HEK293 (cell line): ENCODE results near the gene EBF3.

Source experiments
- MEIS1 ChIP-seq: sonication (generic); formaldehyde crosslinking; IDR thresholded peaks from 2 replicates; pipeline ENCODE4 v1.8.1; 2022; ENCODE audit warnings: missing genetic modification reagents, mild to moderate bottlenecking, borderline replicate concordance
- ZBTB1 ChIP-seq: fragments of 450-650 bp; formaldehyde crosslinking; IDR thresholded peaks from 2 replicates; pipeline ENCODE4 v1.5.1; 2016; ENCODE audit warnings: missing biosample characterization, missing genetic modification characterization
- ZBTB7A ChIP-seq: fragments of 450-650 bp; formaldehyde crosslinking; IDR thresholded peaks from 2 replicates; pipeline ENCODE4 v1.5.1; 2016; ENCODE audit warnings: low read depth, missing biosample characterization, missing genetic modification characterization
- ZFP69B ChIP-seq: fragments of 450-650 bp; formaldehyde crosslinking; IDR thresholded peaks from 2 replicates; pipeline ENCODE4 v1.5.1; 2016; ENCODE audit warnings: missing biosample characterization, missing genetic modification characterization
- ZNF174 ChIP-seq: fragments of 450-650 bp; formaldehyde crosslinking; IDR thresholded peaks from 2 replicates; pipeline ENCODE4 v1.5.0; 2017; ENCODE audit warnings: missing biosample characterization, mild to moderate bottlenecking, missing genetic modification characterization
- ZNF24 ChIP-seq: fragments of 450-650 bp; formaldehyde crosslinking; IDR thresholded peaks from 2 replicates; pipeline ENCODE4 v1.5.1; 2016; ENCODE audit warnings: missing biosample characterization, missing genetic modification characterization
- ZNF274 ChIP-seq, 2 experiments: fragments of 200-500 bp in 1 of 2; fragments of 450-650 bp in 1 of 2; sonication (Bioruptor generic) in 1 of 2; formaldehyde crosslinking in 1 of 2; IDR thresholded peaks; 2 replicates each; pipeline versions ENCODE4 v1.5.1 to v1.6.1; 2014 to 2016; ENCODE audit warnings: borderline replicate concordance in 1 of 2, inconsistent platforms in 1 of 2, low read length in 1 of 2, missing biosample characterization in 1 of 2, missing genetic modification characterization in 1 of 2
- ZNF501 ChIP-seq: fragments of 450-650 bp; formaldehyde crosslinking; IDR thresholded peaks from 2 replicates; pipeline ENCODE4 v1.5.1; 2016; ENCODE audit warnings: missing biosample characterization, missing genetic modification characterization
- TF ChIP-seq, protein P1 (sequence below): fragments of 450-650 bp; formaldehyde crosslinking; IDR thresholded peaks from 2 replicates; pipeline ENCODE4 v1.5.1; 2016; ENCODE audit warnings: missing biosample characterization, missing genetic modification characterization
- TF ChIP-seq, protein P2 (sequence below): fragments of 450-650 bp; formaldehyde crosslinking; IDR thresholded peaks from 2 replicates; pipeline ENCODE4 v1.5.1; 2016; ENCODE audit warnings: missing biosample characterization, missing genetic modification characterization
- TF ChIP-seq, protein P3 (sequence below): sonication (generic); formaldehyde crosslinking; IDR thresholded peaks from 2 replicates; pipeline ENCODE4 v1.8.1; 2022; ENCODE audit warnings: mild to moderate bottlenecking, moderate library complexity, missing genetic modification reagents
- TF ChIP-seq, protein P4 (sequence below): fragments of 450-650 bp; formaldehyde crosslinking; IDR thresholded peaks from 2 replicates; pipeline ENCODE4 v1.5.1; 2016; ENCODE audit warnings: missing biosample characterization, missing genetic modification characterization, low read depth
- TF ChIP-seq, protein P5 (sequence below): fragments of 450-650 bp; formaldehyde crosslinking; IDR thresholded peaks from 2 replicates; pipeline ENCODE4 v1.5.1; 2016; ENCODE audit warnings: missing biosample characterization, missing genetic modification characterization

DNA sequence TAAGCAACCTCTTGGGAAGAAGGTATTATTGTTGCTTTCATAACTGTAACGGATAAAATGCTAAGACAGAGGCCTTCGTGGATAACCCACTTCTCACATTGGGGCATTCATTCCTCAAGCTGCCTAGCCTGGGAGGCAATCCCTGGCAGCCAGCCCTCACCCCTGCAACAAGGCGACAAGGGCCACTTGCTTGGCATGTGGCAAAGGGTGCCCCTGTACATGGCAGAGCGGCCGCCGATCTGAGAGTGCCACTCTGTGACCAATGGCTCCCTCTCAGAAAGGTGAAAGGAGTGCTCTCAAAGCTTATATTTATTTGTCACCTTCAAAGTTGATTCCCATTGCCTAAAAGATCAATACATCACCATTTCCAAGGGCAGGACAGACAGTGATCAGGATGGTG is 31.9 kb downstream of the EBF3 start:
- TF ChIP-seq ZNF501 (tag by site-specific recombination) (no peak), ZBTB1 (no peak), ZFP69B (no peak), ZNF274 (IDR thresholded peaks at IDR 0.05; ENCODE audit: low read length) (no peak), ZNF274 (tag by site-specific recombination; IDR thresholded peaks at IDR 0.05; ENCODE audit: borderline replicate concordance) (no peak), ZNF24 (tag by site-specific recombination) (no peak), MEIS1 (CRISPR knock-in tag) (no peak), ZBTB7A (tag by site-specific recombination) (no peak), ZNF174 (no peak)
- TF ChIP-seq, protein P1, sequence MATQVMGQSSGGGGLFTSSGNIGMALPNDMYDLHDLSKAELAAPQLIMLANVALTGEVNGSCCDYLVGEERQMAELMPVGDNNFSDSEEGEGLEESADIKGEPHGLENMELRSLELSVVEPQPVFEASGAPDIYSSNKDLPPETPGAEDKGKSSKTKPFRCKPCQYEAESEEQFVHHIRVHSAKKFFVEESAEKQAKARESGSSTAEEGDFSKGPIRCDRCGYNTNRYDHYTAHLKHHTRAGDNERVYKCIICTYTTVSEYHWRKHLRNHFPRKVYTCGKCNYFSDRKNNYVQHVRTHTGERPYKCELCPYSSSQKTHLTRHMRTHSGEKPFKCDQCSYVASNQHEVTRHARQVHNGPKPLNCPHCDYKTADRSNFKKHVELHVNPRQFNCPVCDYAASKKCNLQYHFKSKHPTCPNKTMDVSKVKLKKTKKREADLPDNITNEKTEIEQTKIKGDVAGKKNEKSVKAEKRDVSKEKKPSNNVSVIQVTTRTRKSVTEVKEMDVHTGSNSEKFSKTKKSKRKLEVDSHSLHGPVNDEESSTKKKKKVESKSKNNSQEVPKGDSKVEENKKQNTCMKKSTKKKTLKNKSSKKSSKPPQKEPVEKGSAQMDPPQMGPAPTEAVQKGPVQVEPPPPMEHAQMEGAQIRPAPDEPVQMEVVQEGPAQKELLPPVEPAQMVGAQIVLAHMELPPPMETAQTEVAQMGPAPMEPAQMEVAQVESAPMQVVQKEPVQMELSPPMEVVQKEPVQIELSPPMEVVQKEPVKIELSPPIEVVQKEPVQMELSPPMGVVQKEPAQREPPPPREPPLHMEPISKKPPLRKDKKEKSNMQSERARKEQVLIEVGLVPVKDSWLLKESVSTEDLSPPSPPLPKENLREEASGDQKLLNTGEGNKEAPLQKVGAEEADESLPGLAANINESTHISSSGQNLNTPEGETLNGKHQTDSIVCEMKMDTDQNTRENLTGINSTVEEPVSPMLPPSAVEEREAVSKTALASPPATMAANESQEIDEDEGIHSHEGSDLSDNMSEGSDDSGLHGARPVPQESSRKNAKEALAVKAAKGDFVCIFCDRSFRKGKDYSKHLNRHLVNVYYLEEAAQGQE (tag by site-specific recombination) = no peak
- TF ChIP-seq, protein P2, sequence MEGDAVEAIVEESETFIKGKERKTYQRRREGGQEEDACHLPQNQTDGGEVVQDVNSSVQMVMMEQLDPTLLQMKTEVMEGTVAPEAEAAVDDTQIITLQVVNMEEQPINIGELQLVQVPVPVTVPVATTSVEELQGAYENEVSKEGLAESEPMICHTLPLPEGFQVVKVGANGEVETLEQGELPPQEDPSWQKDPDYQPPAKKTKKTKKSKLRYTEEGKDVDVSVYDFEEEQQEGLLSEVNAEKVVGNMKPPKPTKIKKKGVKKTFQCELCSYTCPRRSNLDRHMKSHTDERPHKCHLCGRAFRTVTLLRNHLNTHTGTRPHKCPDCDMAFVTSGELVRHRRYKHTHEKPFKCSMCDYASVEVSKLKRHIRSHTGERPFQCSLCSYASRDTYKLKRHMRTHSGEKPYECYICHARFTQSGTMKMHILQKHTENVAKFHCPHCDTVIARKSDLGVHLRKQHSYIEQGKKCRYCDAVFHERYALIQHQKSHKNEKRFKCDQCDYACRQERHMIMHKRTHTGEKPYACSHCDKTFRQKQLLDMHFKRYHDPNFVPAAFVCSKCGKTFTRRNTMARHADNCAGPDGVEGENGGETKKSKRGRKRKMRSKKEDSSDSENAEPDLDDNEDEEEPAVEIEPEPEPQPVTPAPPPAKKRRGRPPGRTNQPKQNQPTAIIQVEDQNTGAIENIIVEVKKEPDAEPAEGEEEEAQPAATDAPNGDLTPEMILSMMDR = no peak
- TF ChIP-seq, protein P3, sequence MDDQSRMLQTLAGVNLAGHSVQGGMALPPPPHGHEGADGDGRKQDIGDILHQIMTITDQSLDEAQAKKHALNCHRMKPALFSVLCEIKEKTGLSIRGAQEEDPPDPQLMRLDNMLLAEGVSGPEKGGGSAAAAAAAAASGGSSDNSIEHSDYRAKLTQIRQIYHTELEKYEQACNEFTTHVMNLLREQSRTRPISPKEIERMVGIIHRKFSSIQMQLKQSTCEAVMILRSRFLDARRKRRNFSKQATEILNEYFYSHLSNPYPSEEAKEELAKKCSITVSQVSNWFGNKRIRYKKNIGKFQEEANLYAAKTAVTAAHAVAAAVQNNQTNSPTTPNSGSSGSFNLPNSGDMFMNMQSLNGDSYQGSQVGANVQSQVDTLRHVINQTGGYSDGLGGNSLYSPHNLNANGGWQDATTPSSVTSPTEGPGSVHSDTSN (CRISPR knock-in tag) = no peak
- TF ChIP-seq, protein P4, sequence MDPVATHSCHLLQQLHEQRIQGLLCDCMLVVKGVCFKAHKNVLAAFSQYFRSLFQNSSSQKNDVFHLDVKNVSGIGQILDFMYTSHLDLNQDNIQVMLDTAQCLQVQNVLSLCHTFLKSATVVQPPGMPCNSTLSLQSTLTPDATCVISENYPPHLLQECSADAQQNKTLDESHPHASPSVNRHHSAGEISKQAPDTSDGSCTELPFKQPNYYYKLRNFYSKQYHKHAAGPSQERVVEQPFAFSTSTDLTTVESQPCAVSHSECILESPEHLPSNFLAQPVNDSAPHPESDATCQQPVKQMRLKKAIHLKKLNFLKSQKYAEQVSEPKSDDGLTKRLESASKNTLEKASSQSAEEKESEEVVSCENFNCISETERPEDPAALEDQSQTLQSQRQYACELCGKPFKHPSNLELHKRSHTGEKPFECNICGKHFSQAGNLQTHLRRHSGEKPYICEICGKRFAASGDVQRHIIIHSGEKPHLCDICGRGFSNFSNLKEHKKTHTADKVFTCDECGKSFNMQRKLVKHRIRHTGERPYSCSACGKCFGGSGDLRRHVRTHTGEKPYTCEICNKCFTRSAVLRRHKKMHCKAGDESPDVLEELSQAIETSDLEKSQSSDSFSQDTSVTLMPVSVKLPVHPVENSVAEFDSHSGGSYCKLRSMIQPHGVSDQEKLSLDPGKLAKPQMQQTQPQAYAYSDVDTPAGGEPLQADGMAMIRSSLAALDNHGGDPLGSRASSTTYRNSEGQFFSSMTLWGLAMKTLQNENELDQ = no peak
- TF ChIP-seq, protein P5, sequence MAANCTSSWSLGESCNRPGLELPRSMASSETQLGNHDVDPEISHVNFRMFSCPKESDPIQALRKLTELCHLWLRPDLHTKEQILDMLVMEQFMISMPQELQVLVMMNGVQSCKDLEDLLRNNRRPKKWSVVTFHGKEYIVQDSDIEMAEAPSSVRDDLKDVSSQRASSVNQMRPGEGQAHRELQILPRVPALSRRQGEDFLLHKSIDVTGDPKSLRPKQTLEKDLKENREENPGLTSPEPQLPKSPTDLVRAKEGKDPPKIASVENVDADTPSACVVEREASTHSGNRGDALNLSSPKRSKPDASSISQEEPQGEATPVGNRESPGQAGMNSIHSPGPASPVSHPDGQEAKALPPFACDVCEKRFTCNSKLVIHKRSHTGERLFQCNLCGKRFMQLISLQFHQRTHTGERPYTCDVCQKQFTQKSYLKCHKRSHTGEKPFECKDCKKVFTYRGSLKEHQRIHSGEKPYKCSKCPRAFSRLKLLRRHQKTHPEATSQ = no peak
